Retinal pigment epithelial cell (primary cell): ENCODE data around the gene F2.

Experiments
- DNase-seq: peaks from one replicate; pipeline ENCODE4 v3.0.0-alpha.2; 2010; ENCODE audit warnings: low read depth
- H3K4me3 ChIP-seq: 2 replicates; pipeline ENCODE4 v1.5.1; 2011; ENCODE audit warnings: mild to moderate bottlenecking, low read length, control low read depth, moderate library complexity
- CTCF ChIP-seq: conservative IDR thresholded peaks from 2 replicates; pipeline ENCODE4 v1.5.1; 2011; ENCODE audit warnings: low read depth, low read length, control low read depth, inconsistent platforms

The F2 gene

DNA sequence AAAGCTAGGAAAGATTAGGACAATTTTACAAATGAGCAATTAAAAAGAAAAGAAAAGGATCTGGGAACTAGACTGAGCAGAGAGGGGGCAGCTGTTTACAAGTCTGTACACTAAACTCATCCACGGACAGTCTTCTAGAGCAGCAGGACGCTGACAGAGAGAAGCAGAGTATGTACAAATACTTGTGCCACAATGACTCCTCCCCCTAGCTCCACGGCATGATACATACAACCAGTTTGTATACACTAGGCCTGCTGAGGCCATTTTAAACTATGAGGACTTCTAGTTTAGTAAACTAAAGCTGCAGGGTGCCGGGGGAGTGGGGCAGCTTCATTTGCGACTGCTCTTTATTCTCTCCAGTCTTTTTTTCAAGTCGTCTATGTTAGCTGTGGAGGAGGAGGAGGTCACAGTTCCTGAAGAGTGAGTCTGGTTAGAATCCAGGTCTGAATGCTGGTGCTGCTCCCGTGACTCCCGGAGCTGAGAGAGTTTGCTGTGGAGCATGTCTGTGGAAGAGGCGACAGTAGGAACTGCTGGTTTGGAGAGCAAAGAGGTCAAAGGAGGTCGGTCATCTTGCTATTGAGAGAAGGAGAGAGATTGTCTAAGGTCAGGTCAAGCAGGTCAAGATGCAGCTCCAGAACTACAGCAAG, 24.8 kb downstream of the F2 start:
- TF ChIP-seq CTCF: no peak
- no peak for DNase-seq
- H3K4me3 ChIP-seq: no peak overlapping the region

GRCh38 chr11:46745328-46745727, 26.3 kb downstream of the F2 start:
- no peak for DNase-seq
- H3K4me3 ChIP-seq: no peak overlapping the region
- TF ChIP-seq CTCF: no peak

GRCh38 chr11:46745995-46746394, 27.0 kb downstream of the F2 start:
- no peak overlapping the region for H3K4me3 ChIP-seq
- DNase-seq: no peak
- no peak for TF ChIP-seq CTCF

- DNase-seq: no peak
- H3K4me3 ChIP-seq: no peak overlapping the region
- TF ChIP-seq CTCF: no peak
These were observed 28.1 kb downstream of the F2 start for GRCh38 chr11:46747150-46747549.

GRCh38 chr11:46755962-46756361, 36.9 kb downstream of the F2 start:
- TF ChIP-seq CTCF: no peak
- no peak overlapping the region for H3K4me3 ChIP-seq

DNA sequence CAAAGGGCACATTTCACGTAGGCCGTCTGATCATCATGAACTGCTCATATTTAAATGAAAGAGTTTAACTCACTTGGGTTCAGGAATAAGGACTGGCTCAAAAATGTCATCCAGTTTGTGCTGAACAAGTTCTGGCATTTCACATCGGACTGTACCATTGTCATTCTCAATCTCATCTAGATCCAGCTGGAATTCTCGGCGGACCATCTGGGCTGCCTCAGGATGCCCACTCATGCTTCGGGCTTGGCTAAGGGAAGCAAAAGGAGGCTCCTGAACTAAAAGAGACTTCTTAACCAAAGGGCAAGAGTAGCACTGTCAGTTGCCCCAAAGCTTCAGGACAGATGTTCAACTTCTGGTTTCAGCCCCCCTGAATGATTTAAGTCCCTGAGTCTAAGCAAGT, 40.2 kb downstream of the F2 start:
- DNase-seq: no peak
- TF ChIP-seq CTCF: no peak

More at GRCh38 chr11:46755962-46756361, 36.9 kb downstream of the F2 start:
- DNase-seq: no peak

GRCh38 chr11:46760429-46761128, 41.6 kb downstream of the F2 start:
- no peak for DNase-seq
- H3K4me3 ChIP-seq: no peak overlapping the region
- no peak for TF ChIP-seq CTCF

More for the DNA sequence above, 40.2 kb downstream of the F2 start:
- H3K4me3 ChIP-seq: no peak overlapping the region
